HG03159 (cell line): ENCODE measurements around the gene FCHSD2.
"Not testable (repeated sequence)": the region's sequence is repeated elsewhere in the genome, so short reads cannot be mapped to it uniquely, and the experiment has no call there.

Experiments
- ATAC-seq: cut with Tn5 transposase; IDR thresholded peaks from one replicate; pipeline ENCODE4 v1.9.1; 2021; ENCODE audit warnings: mild to moderate bottlenecking, moderate library complexity; ENCODE audit not compliant: unreplicated experiment

The FCHSD2 gene

DNA sequence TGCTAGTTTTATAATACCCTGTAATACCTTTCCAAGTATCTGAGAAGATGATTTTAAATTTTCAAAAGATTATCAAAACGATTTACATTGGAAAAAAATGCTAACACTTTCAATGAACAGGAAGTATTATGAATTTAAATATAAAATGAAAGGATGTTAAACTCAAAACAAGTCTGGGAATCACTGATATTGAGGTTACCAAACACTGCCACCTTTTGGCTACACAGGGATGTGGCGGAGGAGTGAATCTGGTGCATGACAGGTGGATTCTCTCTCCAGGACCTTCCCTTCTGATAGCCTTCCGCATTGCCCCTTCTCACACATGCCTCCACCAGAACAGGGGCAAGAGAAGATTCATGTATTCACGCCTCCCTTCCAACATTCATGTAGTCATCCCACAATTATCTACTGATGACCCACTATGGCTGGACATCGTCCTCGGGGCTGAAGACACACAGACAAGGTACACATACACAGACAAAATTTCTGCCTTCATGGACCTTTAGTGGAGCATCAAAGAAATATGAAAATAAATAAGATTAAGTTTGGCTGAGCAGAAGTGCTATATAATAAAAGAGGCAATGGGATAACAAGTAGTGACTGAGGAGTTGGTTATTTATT is 293.2 kb downstream of the FCHSD2 start:
- no peak for ATAC-seq

DNA sequence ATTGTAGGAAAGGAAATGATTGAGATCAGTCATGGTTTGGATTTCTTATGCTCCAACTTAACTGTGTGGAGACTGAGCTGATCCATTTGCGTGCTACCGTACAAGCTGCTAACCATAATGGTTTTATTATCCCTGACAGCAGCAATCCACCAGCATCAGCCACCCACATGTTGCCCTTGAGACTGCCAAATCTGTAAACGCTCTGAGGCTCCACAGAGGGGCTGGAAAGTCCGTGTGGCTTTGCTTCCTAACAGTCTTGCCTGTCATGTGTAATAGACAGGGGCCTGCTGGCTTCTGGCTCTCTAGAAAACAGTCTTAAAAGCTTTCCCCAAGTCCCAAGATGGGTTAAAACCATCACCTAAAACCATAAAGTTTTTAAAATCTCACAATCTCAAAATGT is 297.8 kb downstream of the FCHSD2 start:
- ATAC-seq: no peak

GRCh38 chr11:72842653-72843330 is 299.3 kb downstream of the FCHSD2 start:
- ATAC-seq: no peak

- no peak for ATAC-seq
Observed at GRCh38 chr11:72842126-72842525, 300.0 kb downstream of the FCHSD2 start.

- no peak for ATAC-seq
Observed at GRCh38 chr11:72841397-72841796, 300.7 kb downstream of the FCHSD2 start.

- ATAC-seq: no peak
Observed at GRCh38 chr11:72840780-72841179, 301.3 kb downstream of the FCHSD2 start.

DNA sequence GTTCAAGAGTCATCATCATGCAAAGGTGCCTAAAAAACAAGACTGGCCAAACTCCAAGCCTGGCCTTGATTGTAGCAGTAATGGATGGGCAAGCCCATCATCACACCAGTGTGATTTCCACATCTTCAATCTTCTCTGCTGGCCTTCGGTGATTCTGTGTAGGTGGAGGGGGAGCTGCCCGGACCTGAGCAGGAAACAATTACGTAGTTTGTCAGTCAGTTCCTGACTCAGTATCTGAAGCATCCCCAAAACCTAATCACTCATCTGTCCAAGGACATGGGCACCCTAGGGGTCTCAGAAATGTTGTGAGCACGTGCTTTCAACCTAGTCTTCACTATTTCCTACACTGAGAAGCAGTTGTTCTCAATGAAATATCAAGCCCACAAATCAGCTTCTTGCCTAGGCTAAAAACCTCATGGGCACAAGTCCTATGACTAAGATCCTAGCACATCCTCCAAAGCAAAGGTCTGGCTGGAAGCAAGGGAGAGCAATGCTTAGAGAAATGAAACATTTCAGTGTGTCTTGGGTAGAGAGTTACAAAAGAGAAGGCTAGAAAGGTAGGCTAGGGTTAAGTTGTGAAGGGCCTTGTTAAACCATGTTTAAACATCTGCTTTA is 303.3 kb downstream of the FCHSD2 start:
- no peak for ATAC-seq

- no peak for ATAC-seq
Observed at GRCh38 chr11:72836111-72836510, 306.0 kb downstream of the FCHSD2 start.

DNA sequence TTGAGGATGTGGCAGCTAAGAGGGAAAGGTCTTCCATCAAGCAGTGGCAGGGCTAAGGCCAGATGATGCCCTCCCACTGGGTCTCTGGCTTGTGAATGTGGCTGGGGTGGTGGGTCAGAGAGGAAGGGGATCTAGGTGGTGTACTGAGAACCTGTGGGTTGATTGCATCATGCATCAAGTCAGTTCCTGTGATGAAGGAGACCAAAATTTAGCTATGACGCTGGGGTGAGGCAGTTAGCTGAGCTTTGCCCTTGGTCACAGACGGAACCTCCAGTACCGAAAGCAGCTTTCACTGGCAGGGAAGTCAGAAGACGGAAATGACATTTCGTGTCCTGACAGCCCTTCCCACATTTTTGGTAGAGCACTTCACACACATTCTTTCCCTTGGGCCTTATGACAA is 307.2 kb downstream of the FCHSD2 start:
- no peak for ATAC-seq

DNA sequence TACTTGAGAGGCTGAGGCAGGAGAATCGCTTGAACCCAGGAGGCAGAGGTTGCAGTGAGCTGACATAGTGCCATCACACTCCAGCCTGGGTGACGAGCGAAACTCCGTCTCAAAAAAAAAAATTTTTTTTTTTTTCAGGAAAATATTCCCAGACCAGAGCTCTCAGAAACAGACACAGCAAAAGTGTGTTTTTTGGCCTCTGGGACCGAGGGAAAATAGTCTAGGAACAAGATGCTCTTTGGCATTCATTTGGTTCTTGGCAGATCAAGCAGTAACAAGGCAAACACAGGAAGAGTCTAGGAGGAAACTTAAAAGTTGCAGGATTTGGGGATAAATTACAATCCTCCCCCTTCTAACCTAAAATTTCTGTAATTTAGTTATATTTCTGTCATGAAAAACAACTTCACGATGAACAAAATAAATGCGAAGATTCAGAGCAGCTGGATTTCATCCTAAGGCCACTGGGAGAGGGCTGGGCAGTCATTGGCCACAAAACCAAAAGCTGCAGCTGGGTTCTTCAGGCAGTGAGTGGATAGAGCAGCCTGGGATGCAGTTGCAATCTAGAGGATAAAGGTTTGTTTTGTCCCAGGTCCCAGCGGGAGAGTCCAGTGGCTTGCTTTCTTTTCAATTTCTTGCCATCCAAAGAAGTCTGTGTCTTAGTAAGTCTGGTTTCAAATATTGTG is 308.2 kb downstream of the FCHSD2 start:
- no peak for ATAC-seq

DNA sequence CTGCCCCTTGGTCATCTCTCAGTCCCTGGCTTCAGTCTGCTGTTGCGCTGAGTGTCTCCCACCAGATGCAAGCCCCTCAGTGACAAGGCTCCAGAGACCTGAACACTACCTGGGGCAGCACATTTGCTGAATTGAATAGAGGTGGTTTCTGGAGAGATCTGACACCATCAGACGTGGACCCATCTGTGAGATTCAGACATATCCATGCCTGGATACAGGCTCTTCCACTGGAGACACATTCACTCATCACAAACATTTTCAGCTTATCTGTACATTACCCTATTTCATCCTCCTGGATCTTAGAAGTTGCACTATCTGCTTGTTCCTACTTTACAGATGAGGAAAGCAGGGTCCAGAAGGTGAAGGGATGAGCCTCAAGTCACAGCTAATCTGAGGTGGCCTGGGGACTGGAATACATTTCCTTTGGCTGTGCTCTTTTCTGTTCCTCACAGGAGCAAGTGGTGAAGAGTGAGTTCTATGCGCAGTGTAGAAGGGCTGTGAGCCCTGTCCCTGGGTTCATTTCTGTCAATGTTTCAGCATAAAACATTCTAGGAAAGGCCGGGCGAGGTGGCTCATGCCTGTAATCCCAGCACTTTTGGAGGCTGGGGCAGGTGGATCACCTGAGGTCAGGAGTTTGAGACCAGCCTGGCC is 308.9 kb downstream of the FCHSD2 start:
- ATAC-seq: no peak

DNA sequence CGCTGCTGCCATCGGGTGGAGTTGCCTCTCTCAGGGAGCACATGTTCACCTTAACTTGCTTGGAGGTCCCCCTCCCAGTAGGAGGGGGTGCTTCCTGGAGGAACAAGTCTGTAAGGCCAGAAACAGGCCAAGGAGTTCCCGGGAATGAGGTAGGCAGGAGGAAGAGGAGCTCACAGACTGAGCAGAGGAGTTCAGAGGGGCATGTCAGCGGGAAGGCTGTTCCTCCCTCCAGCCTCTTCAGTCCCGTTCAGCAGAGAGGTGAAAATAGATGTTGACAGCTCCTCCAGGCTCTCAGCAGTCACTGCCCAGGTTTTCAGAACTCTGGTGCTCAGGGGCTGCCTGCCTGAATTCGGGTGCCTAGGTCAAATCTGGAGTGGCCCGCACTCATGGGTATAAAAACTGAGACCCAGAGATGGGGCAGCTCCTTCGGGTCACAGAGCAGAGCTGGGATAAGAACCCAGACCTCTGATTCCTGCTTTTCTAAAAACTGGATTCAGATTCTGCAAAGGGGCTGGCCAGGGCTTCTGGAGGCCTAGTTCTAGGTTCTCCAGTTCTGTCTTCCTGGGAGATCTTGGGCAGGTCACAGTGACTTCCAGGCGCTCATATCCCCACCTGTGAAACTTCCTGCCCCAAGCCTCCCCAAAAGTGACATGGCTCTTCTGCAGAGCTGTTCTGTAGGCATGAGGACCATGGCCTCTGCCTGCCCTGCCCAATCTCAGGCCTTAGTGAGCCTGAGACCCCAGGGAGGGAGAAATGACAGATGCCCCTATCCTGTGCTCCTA is 309.6 kb downstream of the FCHSD2 start:
- no peak for ATAC-seq

GRCh38 chr11:72831521-72832300 is 310.4 kb downstream of the FCHSD2 start:
- no peak for ATAC-seq

GRCh38 chr11:72829884-72830533 is 312.1 kb downstream of the FCHSD2 start:
- ATAC-seq: no peak

DNA sequence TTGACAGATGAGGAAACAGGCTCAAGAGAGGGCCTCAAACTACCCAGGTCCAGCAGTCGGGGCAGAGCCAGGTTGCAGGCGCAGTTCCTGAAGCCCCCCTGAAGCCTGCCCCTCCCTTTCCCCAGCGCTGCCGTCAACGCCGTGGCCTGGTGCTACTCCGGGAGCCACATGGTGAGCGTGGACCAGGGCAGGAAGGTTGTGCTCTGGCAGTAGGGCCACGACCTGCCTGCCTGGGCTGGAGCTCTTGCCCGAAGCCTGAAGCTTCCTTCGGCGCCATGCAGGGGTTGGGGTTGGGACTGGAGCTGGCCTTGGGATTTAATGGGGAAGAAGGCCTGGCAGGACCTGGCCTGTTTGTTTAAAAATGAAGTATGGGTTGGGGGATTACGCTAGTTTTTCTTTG is 312.9 kb downstream of the FCHSD2 start:
- ATAC-seq: no peak

DNA sequence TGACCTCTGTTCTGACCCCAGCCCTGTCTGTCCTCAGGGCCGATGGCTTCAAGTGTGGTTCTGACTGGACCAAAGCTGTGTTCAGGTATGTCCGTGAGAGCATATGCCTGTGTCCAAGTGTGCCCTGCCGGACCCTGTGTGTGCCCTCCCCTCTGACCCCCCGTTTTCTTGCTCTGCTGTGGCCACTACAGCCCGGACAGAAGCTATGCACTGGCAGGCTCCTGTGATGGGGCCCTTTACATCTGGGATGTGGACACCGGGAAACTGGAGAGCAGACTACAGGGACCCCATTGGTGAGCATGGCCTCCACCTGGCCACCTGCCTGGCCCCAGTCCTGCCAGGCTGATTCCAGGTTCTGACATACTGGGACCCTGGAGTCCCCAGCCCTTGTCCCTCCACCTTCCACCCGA is 313.4 kb downstream of the FCHSD2 start:
- ATAC-seq: no peak

DNA sequence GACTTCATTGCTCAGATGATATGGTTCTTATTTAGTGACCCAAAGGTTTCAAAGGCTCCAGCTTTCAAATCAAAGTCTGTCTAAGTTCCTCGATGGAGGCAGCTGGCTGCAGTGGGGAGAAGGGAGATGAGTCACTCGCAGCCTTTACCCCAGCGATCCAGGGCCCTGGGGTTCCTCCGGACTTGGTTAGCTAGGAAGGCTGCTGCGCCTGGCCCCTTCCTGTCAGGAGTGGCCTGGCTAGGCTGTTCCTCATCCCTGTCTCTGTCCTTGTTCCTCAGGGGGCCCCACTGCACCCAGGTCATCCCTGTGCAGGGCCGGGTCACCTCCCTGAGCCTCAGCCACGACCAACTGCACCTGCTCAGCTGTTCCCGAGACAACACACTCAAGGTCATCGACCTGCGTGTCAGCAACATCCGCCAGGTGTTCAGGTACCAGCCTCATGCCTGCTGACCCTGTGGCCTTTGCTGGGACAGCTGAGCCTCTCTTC is 314.0 kb downstream of the FCHSD2 start:
- ATAC-seq: no peak

- ATAC-seq: not testable (repeated sequence)
Observed at GRCh38 chr11:72827656-72828055, 314.5 kb downstream of the FCHSD2 start.

- ATAC-seq: no peak
Observed at GRCh38 chr11:72826942-72827480, 315.1 kb downstream of the FCHSD2 start.
